PC-3 (cell line): ENCODE data around the gene FUT7. TPM values are rescaled to one million over a fixed set of nuclear protein-coding genes. Genes with fewer than 3 reads are reported as not detected.

Experiments
- ATAC-seq: fragments of 200-7000 bp; cut with Tn5 transposase; 2 replicates; pipeline ENCODE4 v1.9.1; 2020; ENCODE audit warnings: mild to moderate bottlenecking, moderate library complexity
- BruUV-seq: library from RNA; stranded (reverse); fragments of 400-500 nt; replicated peaks from 2 replicates; lab custom pipeline; 2021; lab: Mats Ljungman, UMichigan
- CTCF ChIA-PET: fragments of 300-600 bp; sonication (Branson Sonifier 250); formaldehyde crosslinking; loops from one replicate; lab custom pipeline; 2022; ENCODE audit warnings: antibody characterized with exemption; lab: Charles Lee
- POLR2A ChIA-PET: fragments of 300-600 bp; sonication (Branson Sonifier 250); formaldehyde crosslinking; loops from one replicate; lab custom pipeline; 2022; ENCODE audit warnings: antibody characterized with exemption; ENCODE audit not compliant: unreplicated experiment; lab: Charles Lee
- DNase-seq: peaks from one replicate; pipeline ENCODE4 v3.0.0-alpha.2; 2015
- H2AFZ ChIP-seq: fragments of 300-600 bp; sonication (generic); 2 replicates; pipeline ENCODE4 v1.6.0; 2016; ENCODE audit warnings: antibody characterized with exemption, low read length
- H3F3A ChIP-seq: fragments of 300-600 bp; sonication (generic); one replicate; pipeline ENCODE4 v1.6.0; 2017; ENCODE audit warnings: antibody characterized with exemption, low read length, control low read depth, mild to moderate bottlenecking; ENCODE audit not compliant: unreplicated experiment
- H3K27ac ChIP-seq: fragments of 300-600 bp; sonication (generic); 2 replicates; pipeline ENCODE4 v1.5.1; 2016; ENCODE audit warnings: mild to moderate bottlenecking, low read length
- H3K27me3 ChIP-seq: fragments of 300-600 bp; sonication (generic); 2 replicates; pipeline ENCODE4 v1.6.1; 2016; ENCODE audit warnings: low read length, mixed read lengths
- H3K36me3 ChIP-seq: fragments of 300-600 bp; sonication (generic); 2 replicates; pipeline ENCODE4 v1.6.1; 2016; ENCODE audit warnings: low read depth, mixed run types, low read length, mixed read lengths
- H3K4me1 ChIP-seq: fragments of 300-600 bp; sonication (generic); 2 replicates; pipeline ENCODE4 v1.5.1; 2016; ENCODE audit warnings: low read length; ENCODE audit not compliant: insufficient read depth
- H3K4me2 ChIP-seq: fragments of 300-600 bp; sonication (generic); 2 replicates; pipeline ENCODE4 v1.6.0; 2016; ENCODE audit warnings: low read length
- H3K4me3 ChIP-seq: fragments of 300-600 bp; sonication (generic); 2 replicates; pipeline ENCODE4 v1.5.1; 2016; ENCODE audit warnings: mild to moderate bottlenecking, low read length, mixed read lengths
- H3K79me2 ChIP-seq: fragments of 300-600 bp; sonication (generic); 2 replicates; pipeline ENCODE4 v1.6.1; 2017; ENCODE audit warnings: low read length, mixed read lengths
- H3K9ac ChIP-seq: fragments of 300-600 bp; sonication (generic); 2 replicates; pipeline ENCODE4 v1.6.0; 2016; ENCODE audit warnings: mild to moderate bottlenecking, low read length
- H3K9me2 ChIP-seq: fragments of 300-600 bp; sonication (generic); replicated peaks from 2 replicates; pipeline ENCODE4 v1.6.1; 2016; ENCODE audit warnings: mixed run types, low read length, mixed read lengths
- H3K9me3 ChIP-seq: fragments of 300-600 bp; sonication (generic); 2 replicates; pipeline ENCODE4 v1.6.1; 2016; ENCODE audit warnings: low read length, mixed read lengths
- H4K20me1 ChIP-seq: fragments of 300-600 bp; sonication (generic); 2 replicates; pipeline ENCODE4 v1.6.1; 2016; ENCODE audit warnings: low read length, mixed read lengths
- CTCF ChIP-seq: fragments of 300-600 bp; sonication (generic); conservative IDR thresholded peaks from 2 replicates; pipeline ENCODE4 v1.5.1; 2017; ENCODE audit warnings: antibody characterized with exemption, low read depth, mild to moderate bottlenecking, low read length
- EZH2 ChIP-seq: fragments of 300-600 bp; sonication (generic); IDR thresholded peaks from one replicate; pipeline ENCODE4 v1.6.1; 2017; ENCODE audit warnings: antibody characterized with exemption, mild to moderate bottlenecking, low read length; ENCODE audit not compliant: unreplicated experiment
- EZH2phosphoT487 ChIP-seq: fragments of 300-600 bp; sonication (generic); IDR thresholded peaks from 2 replicates; pipeline ENCODE4 v1.6.1; 2018; ENCODE audit warnings: mild to moderate bottlenecking, antibody characterized with exemption, low read length, borderline replicate concordance
- intact Hi-C: fragments of 100-400 bp; cut with micrococcal nuclease; formaldehyde crosslinking; loops from 2 replicates; pipeline ENCODE4 v1.9.0; 2023
- total RNA-seq: library from RNA; depleted of rRNA; stranded (reverse); fragments of >200 nt; gene quantifications from 2 replicates; pipeline ENCODE4 v1.2.3, GENCODE V29; 2014

The FUT7 gene
- total RNA-seq, 1 experiment from 2014 or later: not detected

GRCh38 chr9:137076636-137077009 is 44.7 kb upstream of the FUT7 start:
- no peaks in the 10 kb centered on the region for H3K4me1 ChIP-seq
- no peak overlapping the region for H3K4me2 ChIP-seq
- H3K9ac ChIP-seq: no peak overlapping the region
- intact Hi-C loops: no loop called here
- ChIA-PET POLR2A (no interaction called here), CTCF (no interaction called here)
- no peaks in the 10 kb centered on the region for H3K9me3 ChIP-seq
- no peaks in the 10 kb centered on the region for H3K27me3 ChIP-seq
- no peak for DNase-seq
- no peaks in the 10 kb centered on the region for H3K36me3 ChIP-seq
- no TSS peak for BruUV-seq
- H2AFZ ChIP-seq: no peak overlapping the region
- H3K9me2 ChIP-seq: no peaks in the 10 kb centered on the region
- TF ChIP-seq CTCF (no peak), EZH2 (no peak), EZH2phosphoT487 (no peak)
- no peak overlapping the region for H3K27ac ChIP-seq
- no peaks in the 10 kb centered on the region for H4K20me1 ChIP-seq
- H3F3A ChIP-seq: no peaks in the 10 kb centered on the region
- no peak overlapping the region for H3K4me3 ChIP-seq
- peaks cover 8% of the 10 kb centered on the region; the same call in 1 of the 2 replicates for H3K79me2 ChIP-seq
- no peak for ATAC-seq

GRCh38 chr9:137075275-137075775 is 43.4 kb upstream of the FUT7 start:
- Histone ChIP-seq H3K9ac (no peak overlapping the region), H3K4me3 (no peak overlapping the region), H3K9me2 (no peaks in the 10 kb centered on the region), H3K4me1 (peaks cover 5% of the 10 kb centered on the region; the same call in 1 of the 2 replicates), H3K79me2 (peaks cover 8% of the 10 kb centered on the region; the same call in 1 of the 2 replicates), H3K4me2 (no peak overlapping the region), H3K27me3 (no peaks in the 10 kb centered on the region), H2AFZ (no peak overlapping the region), H3F3A (no peaks in the 10 kb centered on the region), H3K27ac (no peak overlapping the region), H3K36me3 (no peaks in the 10 kb centered on the region), H3K9me3 (no peaks in the 10 kb centered on the region), H4K20me1 (no peaks in the 10 kb centered on the region)
- ATAC-seq: no peak
- no peak for DNase-seq
- intact Hi-C loops: no loop called here
- no TSS peak for BruUV-seq
- POLR2A ChIA-PET: no interaction called here
- no peak for TF ChIP-seq CTCF
- no peak for TF ChIP-seq EZH2
- TF ChIP-seq EZH2phosphoT487: no peak
- CTCF ChIA-PET: interaction anchor here (0.5 kb wide), 1 partner anchor 270 kb away, joined by 3 read pairs; no protein-coding TSS in a partner anchor

GRCh38 chr9:137074657-137075274 is 42.9 kb upstream of the FUT7 start:
- no peak overlapping the region for H3K9ac ChIP-seq
- H3K36me3 ChIP-seq: no peaks in the 10 kb centered on the region
- peaks cover 8% of the 10 kb centered on the region for H3K79me2 ChIP-seq
- ChIA-PET CTCF (interaction anchor here (0.5 kb wide), 1 partner anchor 271 kb away, joined by 3 read pairs; no protein-coding TSS in a partner anchor), POLR2A (no interaction called here)
- H3K27me3 ChIP-seq: no peaks in the 10 kb centered on the region
- no TSS peak for BruUV-seq
- intact Hi-C loops: no loop called here
- no peak for ATAC-seq
- H2AFZ ChIP-seq: no peak overlapping the region
- H3F3A ChIP-seq: no peaks in the 10 kb centered on the region
- peaks cover 5% of the 10 kb centered on the region; the same call in 1 of the 2 replicates for H3K4me1 ChIP-seq
- no peaks in the 10 kb centered on the region for H4K20me1 ChIP-seq
- H3K9me3 ChIP-seq: no peaks in the 10 kb centered on the region
- no peak overlapping the region for H3K27ac ChIP-seq
- TF ChIP-seq EZH2phosphoT487 (no peak), EZH2 (no peak), CTCF (no peak)
- H3K4me3 ChIP-seq: no peak overlapping the region
- H3K4me2 ChIP-seq: no peak overlapping the region
- H3K9me2 ChIP-seq: no peaks in the 10 kb centered on the region
- no peak for DNase-seq
